Upper lobe of left lung (tissue), 4 donors: ENCODE results near the gene CDH18.

Experiments
- CTCF ChIP-seq, 6 experiments: fragments of 450-650 bp in 4 of 6; fragments of 200-600 bp in 2 of 6; sonication (generic) in 2 of 6; IDR thresholded peaks; one replicate each; pipeline ENCODE4 v1.5.1; 2016 to 2019; ENCODE audit warnings: antibody characterized with exemption in 6 of 6
- EP300 ChIP-seq, 4 donors: sonication (generic); formaldehyde crosslinking; IDR thresholded peaks; one replicate each; pipeline ENCODE4 v1.5.1; 2017; ENCODE audit warnings: antibody characterized with exemption in 4 of 4, control low read depth in 2 of 4
- POLR2A ChIP-seq, 4 donors: fragments of 450-650 bp; IDR thresholded peaks; one replicate each; pipeline ENCODE4 v1.5.1; 2016 to 2017; ENCODE audit warnings: antibody characterized with exemption in 4 of 4, mild to moderate bottlenecking in 2 of 4
- POLR2AphosphoS5 ChIP-seq, 2 donors: sonication (generic); formaldehyde crosslinking; IDR thresholded peaks; one replicate each; pipeline ENCODE4 v1.5.1; 2017; ENCODE audit warnings: antibody characterized with exemption in 2 of 2

- TF ChIP-seq CTCF (IDR thresholded peaks at IDR 0.05) = no peak
- TF ChIP-seq POLR2A (IDR thresholded peaks at IDR 0.05) = no peak
- no peak for TF ChIP-seq EP300 (IDR thresholded peaks at IDR 0.05)
- TF ChIP-seq POLR2AphosphoS5 (IDR thresholded peaks at IDR 0.05) = no peak
Observed at GRCh38 chr5:19930451-19930850, 57.5 kb downstream of the CDH18 start.
